HK-2 (cell line): ENCODE measurements around the gene FANCE.
A peak's percentile ranks its signal among the peaks of the same experiment; 100 is the strongest.

Experiments used
- DNase-seq: peaks from one replicate; pipeline ENCODE4 v3.0.0-alpha.2; 2018; ENCODE audit not compliant: unreplicated experiment

FANCE gene

DNA sequence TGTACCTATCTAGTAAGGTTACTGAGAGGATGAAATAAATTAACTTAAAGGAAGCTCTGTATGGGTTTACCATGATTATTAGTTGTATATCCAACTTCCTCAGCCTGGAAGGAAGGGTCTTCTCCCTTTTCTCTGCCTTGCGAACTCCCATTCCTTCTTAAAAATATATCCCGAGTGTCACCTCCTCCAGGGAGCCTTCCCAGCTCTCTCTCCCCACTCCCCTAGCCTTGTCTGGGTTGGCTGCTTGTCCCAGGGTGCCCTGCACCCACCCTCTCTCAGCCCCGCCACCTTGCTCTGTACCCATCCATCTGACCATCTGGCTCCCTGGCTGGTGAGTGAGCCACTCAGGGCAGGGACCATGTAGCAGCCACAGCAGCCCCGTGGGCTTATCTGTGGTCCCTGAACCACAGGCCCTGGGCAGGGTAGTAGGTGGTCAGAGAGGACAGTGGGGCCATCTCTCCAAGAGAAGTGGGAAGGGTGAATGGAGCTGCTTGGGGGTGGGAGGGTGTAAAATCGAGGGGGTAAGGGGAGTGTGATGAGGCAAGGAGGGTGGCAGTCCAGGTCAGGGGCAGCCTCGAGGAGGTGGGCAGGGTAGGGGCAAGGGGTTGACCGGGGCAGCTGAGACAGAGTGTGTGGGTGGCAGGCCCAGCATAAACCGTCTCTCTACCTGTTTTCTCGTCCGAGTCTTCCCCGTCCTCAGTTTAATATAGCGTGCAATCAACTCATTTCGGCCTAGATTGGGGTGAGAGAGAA lies 31.9 kb downstream of the FANCE start:
- DNase-seq: no peak

- DNase-seq: peak; percentile 63
These were observed 32.8 kb downstream of the FANCE start for GRCh38 chr6:35484921-35485392.

GRCh38 chr6:35485402-35485877 lies 33.3 kb downstream of the FANCE start:
- DNase-seq: peak; percentile 58

DNA sequence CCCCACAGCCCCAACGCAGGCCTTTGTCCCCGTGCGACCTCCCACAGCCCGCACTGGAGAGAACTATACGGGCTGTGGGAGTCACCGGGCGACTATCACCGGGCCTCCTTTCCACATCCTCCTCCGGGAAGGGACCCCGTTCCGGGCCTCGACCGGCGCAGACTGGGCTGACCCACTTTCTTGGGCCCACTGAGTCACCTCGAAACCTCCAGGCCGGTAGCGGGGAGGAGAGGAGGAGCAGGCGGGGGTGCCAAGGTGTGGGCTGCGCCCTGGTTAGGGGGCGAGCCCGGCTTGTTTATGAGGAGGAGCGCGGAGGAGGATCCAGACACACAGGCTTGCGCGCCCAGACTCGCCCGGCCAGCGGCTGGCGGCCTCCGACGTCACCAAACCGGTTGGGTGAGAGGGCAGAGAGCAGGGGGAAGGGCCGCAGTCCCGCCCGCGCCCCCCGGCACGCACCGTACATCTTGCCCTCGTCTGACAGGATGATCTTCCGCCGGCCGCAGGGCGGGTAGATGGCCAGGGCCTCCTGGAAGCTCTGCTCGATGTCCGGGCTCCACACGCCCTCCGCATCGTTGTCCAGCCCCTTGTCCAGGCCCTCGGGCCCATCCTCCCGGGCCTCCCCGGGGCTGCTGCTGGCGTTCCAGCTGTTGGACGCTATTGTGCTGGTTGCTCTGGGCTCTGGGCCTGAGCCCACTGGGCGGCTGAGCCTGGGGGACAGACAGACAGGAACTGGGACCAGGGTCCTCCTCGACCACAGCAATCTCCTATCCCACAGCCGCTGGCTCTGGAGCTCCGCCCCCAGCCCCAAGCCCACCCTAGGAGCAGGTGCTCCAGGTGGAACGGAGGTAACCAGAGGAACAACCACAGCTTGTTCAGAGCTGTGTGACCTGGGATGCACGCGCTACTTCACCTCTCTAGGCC lies 34.1 kb downstream of the FANCE start:
- no peak for DNase-seq

DNA sequence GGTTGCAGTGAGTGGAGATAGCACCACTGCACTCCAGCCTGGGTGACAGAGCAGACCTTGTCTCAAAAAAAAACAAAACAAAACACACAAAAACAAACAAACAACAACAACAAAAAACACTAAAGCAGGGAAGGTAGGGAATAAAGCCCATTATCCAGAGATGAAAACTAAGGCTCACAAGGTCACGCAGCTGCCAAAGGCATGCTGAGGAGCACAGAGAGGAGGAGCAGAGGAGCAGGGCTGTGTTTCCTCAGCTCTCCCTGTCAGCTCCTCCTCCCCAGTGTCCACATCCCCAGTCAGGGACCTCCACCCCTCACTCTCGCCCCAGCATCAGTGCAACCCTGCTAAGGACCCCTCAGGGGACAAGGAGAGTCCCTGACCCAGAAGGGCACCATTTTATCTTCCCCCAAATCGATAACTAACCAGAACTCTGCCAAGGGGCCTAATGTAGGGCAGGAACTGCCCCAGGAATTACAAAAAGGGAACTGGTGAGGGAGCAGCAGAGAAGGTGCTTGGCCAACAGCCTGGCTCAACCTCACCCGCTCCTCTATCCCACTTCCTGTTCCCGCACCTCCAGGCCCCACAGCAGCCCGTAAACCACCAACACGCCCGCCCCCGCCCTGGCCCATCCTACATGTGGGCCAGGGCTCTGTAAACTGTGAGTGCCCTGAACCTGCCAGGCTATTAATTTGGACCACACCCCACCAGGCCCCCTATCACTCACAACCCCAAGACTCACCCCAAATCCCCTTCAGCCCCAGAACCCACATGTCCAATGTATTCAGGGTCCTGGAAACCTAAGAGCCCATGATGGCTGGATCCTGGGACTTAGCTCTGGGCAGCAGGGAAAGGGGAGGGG lies 35.7 kb downstream of the FANCE start:
- DNase-seq: no peak

DNA sequence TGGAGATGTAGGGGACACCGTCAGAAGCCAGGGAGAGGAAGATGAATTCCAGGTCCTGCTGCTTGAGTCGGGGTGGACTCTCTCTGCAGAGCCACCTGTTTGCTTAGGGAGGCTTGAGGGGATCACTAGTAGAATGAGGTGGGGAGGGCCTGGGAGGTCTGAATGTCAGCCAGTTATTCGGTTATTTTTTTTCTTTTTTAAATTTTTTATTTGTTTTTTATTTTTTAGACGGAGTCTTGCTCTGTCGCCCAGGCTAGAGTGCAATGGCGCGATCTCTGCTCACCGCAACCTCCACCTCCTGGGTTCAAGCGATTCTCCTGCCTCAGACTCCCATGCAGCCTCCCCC lies 36.4 kb downstream of the FANCE start:
- no peak for DNase-seq

DNA sequence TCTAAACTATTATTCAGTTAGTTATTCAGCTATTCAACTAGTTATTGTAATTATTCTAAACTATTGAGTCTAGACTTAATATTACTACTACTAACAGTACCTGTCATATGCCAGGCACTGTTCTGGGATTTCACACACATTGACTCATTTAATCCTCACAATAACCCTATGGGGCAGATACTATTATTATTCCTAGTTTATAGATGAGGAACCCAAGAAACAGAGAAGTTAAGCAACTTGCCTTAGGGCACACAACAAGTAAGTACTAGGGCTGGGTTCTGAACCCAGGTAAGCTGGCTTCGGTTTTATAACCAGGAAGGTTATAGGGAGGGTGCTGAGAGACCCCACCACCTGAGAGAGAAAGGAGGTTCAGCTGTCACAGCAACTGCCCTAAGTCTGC lies 36.9 kb downstream of the FANCE start:
- no peak for DNase-seq

DNA sequence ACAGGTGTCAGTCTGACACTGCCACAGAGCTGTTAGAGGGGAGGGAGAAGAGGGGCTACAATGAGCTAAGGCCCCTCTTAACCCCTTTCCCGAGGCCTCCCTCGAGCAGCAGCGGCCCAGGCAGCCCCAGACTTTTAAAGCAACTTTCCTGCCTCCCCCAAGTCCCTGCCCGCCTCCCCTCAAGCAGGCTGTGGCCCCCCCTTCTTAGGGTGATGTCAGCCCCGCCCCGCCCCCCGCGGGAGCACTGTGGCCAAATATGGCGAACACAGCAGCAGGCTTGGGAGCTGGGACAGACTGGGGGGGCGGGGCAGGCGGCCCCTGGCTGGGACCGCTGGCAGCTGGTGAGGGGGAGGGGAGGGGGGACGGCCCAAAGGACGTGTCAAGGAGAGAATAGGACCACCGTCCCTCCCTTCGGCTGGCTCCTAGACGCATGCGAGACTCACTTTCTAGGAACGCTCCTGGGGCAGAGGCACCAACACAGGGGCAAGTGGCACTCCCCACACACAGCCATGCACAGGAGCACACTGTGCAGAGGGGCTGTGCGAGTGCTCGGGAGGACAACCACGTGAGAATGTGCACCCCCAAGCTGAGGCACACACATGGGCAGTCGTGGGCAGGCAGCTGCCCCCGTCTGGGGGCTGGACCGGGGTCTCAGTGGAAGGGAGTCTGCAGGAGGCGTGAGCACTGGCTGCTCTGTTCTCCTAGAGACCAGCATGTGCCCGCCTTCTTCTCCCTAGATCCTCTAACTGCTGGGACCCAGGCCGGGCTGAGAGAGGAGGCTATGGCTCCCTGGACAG lies 38.1 kb downstream of the FANCE start:
- no peak for DNase-seq

- DNase-seq: no peak
These were observed 38.9 kb downstream of the FANCE start for GRCh38 chr6:35490821-35491557.

DNA sequence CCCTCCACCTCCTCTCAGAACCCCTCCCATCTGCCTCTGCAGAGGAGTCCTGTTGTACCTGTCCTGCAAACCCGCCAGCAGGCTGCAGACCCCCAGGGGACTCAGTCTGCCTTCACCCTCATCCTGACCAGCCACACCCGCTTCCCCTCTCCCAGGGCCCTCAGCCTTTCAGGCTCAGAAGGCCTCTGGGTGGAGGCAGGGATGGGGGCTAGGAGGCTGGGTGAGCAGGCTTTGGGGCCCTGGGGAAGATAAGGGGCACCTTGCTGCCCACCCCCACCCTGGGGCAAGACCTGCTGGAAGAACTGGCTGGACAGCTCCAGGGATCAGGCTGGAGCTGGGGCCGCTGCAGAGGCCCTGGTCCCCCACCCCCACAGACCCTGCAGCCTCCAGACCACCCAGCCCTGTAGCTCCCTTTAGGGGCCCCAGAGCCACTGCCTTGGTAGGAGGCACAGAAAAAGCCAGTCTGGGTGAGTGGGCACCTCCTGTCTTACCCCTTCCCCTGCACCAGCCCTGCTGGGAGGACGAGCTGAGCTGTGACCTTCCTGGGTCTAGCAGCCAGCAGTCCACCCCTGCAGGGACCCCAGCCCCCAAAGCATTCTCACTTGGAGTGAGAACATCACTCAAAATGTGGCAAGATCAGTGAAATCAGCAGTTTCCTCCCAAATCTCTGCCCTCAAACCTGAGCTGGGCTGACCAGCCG lies 39.6 kb downstream of the FANCE start:
- DNase-seq: no peak

- no peak for DNase-seq
These were observed 40.3 kb downstream of the FANCE start for GRCh38 chr6:35492258-35492973.

DNA sequence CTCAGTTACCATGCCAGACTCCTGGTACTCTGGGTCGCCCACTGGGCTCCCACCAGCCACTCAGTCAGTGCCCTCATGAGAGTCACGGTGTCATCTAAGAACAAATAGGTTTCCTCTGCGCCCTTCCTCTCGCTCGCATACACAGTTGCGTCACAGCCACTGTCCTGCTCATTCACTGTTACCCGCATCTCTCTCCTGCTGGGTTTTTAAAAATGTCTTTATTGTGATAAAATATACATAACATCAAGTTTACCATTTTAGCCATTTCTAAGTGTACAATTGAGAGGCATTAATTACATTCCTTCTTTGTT lies 40.8 kb downstream of the FANCE start:
- no peak for DNase-seq

GRCh38 chr6:35493307-35493983 lies 41.3 kb downstream of the FANCE start:
- no peak for DNase-seq

DNA sequence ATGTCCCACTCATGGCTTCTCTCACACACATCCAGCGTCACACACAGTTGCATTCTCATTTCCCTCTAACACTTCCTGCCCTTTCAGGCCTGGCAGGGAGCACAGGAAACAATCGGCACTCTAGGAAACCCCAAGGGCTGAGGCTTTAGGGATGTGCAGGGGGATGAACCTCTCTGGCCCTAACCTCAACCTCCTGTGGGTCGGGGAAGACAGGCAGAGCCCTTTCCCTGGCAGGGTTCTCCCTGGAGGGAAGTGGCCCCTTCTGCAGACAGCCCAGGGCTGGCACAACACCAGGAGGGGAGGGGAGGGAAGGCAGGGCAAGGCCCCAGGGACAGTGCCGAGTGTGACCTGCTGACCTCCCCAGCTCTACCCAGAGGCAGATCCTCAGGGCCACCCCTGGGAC lies 42.0 kb downstream of the FANCE start:
- DNase-seq: no peak

GRCh38 chr6:35495258-35496035 lies 43.3 kb downstream of the FANCE start:
- no peak for DNase-seq

DNA sequence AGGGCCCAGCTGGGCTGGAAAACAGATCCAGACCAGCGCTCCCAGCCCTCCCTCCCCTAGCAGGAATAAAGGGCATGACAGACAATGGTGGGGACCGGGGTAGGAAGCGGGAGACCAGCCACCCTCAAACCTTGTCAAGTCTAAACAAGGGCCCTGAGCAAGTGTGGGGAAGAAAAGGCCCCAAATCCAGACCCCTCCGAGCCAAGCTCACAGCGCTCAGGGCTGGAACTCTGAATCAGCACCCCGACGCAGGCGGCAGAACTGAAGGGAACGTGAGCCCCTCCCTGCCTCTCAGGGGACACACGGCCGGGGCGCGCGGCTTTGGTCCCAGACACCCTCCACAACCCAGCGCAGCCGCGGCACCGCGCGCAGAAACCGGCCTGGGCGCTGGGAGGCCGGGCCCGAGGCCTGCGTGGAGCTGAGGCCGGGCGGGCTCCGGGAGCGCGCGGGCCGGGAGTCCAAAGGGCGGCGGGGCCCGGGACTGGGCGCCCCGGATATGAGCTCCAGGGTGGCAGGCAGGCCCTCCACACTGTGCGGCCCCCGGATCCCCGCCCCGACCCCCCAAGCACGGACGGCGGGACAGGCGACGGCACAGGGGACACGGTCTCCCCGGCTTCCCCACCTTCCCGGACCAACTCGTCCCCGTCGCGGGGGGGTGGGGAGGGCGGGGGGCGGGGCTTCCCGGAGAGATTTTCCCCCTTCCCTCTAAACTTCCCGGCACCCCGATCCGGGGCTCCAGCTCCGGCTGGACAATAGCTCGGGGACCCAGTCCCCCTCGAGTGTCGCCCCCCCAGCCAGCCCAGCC lies 44.1 kb downstream of the FANCE start:
- peak; percentile 65 for DNase-seq
